Astrocyte (in vitro differentiated cells and primary cell): ENCODE data around the gene APP. TPM values are rescaled to one million over a fixed set of nuclear protein-coding genes. Genes with fewer than 3 reads are reported as not detected.

Experiments used
- DNase-seq: peaks from one replicate; pipeline ENCODE4 v3.0.0-alpha.2; 2010; ENCODE audit warnings: low read depth
- FAIRE-seq: peaks from 2 replicates; lab custom pipeline; 2011; peaks lifted over from hg19 to GRCh38; lab: Jason Lieb, UNC
- H2AFZ ChIP-seq: 2 replicates; pipeline ENCODE4 v1.6.0; 2012; ENCODE audit warnings: low read depth, low read length, inconsistent platforms
- H3K27ac ChIP-seq: 2 replicates; pipeline ENCODE4 v1.5.1; 2011; ENCODE audit warnings: low read depth, low read length, inconsistent platforms
- H3K27me3 ChIP-seq: 2 replicates; pipeline ENCODE4 v1.6.0; 2011; ENCODE audit warnings: low read length, inconsistent platforms; ENCODE audit not compliant: insufficient read depth
- H3K36me3 ChIP-seq: 2 replicates; pipeline ENCODE4 v1.5.1; 2011; ENCODE audit warnings: low read length, inconsistent platforms; ENCODE audit not compliant: insufficient read depth
- H3K4me1 ChIP-seq: 2 replicates; pipeline ENCODE4 v1.5.1; 2011; ENCODE audit warnings: low read length, inconsistent platforms; ENCODE audit not compliant: insufficient read depth
- H3K4me2 ChIP-seq: 2 replicates; pipeline ENCODE4 v1.6.0; 2012; ENCODE audit warnings: low read length, inconsistent platforms
- H3K4me3 ChIP-seq: 2 replicates; pipeline ENCODE4 v1.5.1; 2011; ENCODE audit warnings: low read depth, mild to moderate bottlenecking, low read length, inconsistent platforms; ENCODE audit not compliant: insufficient read depth
- H3K79me2 ChIP-seq: 2 replicates; pipeline ENCODE4 v1.6.0; 2012; ENCODE audit warnings: mild to moderate bottlenecking, low read length, inconsistent platforms; ENCODE audit not compliant: insufficient read depth
- H3K9ac ChIP-seq: 2 replicates; pipeline ENCODE4 v1.6.0; 2012; ENCODE audit warnings: mild to moderate bottlenecking, low read length, inconsistent platforms
- H3K9me3 ChIP-seq: 2 replicates; pipeline ENCODE4 v1.5.1; 2012; ENCODE audit warnings: low read depth, mild to moderate bottlenecking, low read length, inconsistent platforms; ENCODE audit not compliant: insufficient read depth
- H4K20me1 ChIP-seq: 2 replicates; pipeline ENCODE4 v1.6.0; 2012; ENCODE audit warnings: low read length, inconsistent platforms; ENCODE audit not compliant: insufficient read depth
- H3K27ac Mint-ChIP-seq: one replicate; pipeline ENCODE4 v1.8.0; 2021; ENCODE audit warnings: mild to moderate bottlenecking, mixed read lengths; ENCODE audit not compliant: unreplicated experiment
- H3K27me3 Mint-ChIP-seq: one replicate; pipeline ENCODE4 v1.8.0; 2021; ENCODE audit warnings: low read depth, mixed read lengths; ENCODE audit not compliant: unreplicated experiment
- H3K36me3 Mint-ChIP-seq: one replicate; pipeline ENCODE4 v1.8.0; 2021; ENCODE audit warnings: low read depth, mixed read lengths; ENCODE audit not compliant: unreplicated experiment
- H3K4me1 Mint-ChIP-seq: one replicate; pipeline ENCODE4 v1.8.0; 2021; ENCODE audit warnings: low read depth, mixed read lengths; ENCODE audit not compliant: unreplicated experiment
- H3K4me3 Mint-ChIP-seq: one replicate; pipeline ENCODE4 v1.8.0; 2021; ENCODE audit warnings: mild to moderate bottlenecking, moderate library complexity, mixed read lengths; ENCODE audit not compliant: unreplicated experiment
- H3K9me3 Mint-ChIP-seq: one replicate; pipeline ENCODE4 v1.8.0; 2021; ENCODE audit warnings: mild to moderate bottlenecking, mixed read lengths; ENCODE audit not compliant: unreplicated experiment
- CTCF ChIP-seq: IDR thresholded peaks from 2 replicates; pipeline ENCODE4 v1.5.1; 2011; ENCODE audit warnings: low read depth, mild to moderate bottlenecking, inconsistent platforms, low read length, moderate library complexity; ENCODE audit not compliant: insufficient read depth
- EZH2 ChIP-seq: IDR thresholded peaks from 2 replicates; pipeline ENCODE4 v1.6.1; 2012; ENCODE audit warnings: mild to moderate bottlenecking, low read length, inconsistent platforms; ENCODE audit not compliant: insufficient read depth
- total RNA-seq: library from RNA; stranded (reverse); gene quantifications from 2 replicates; pipeline ENCODE4 v1.2.1, GENCODE V29; 2021

The APP gene
- total RNA-seq, 1 donor from 2014 or later = 823 TPM

GRCh38 chr21:26130249-26130881 lies 40.2 kb downstream of the APP start:
- no peaks in the 10 kb centered on the region for H3K9me3 ChIP-seq

GRCh38 chr21:26127918-26128317 lies 42.7 kb downstream of the APP start:
- Histone ChIP-seq H3K4me1 (peaks cover 31% of the 10 kb centered on the region), H3K4me3 (no peak overlapping the region), H3K79me2 (peaks cover 73% of the 10 kb centered on the region), H3K27ac (peak overlapping the region; percentile 11), H2AFZ (no peak overlapping the region), H3K9ac (no peak overlapping the region), H4K20me1 (peaks cover 69% of the 10 kb centered on the region), H3K9me3 (no peaks in the 10 kb centered on the region), H3K36me3 (no peaks in the 10 kb centered on the region), H3K27me3 (no peaks in the 10 kb centered on the region), H3K4me2 (peak overlapping the region; percentile 69)
- Mint-ChIP-seq H3K4me3 (no peak overlapping the region), H3K4me1 (peaks cover 48% of the 10 kb centered on the region), H3K36me3 (peaks cover 5% of the 10 kb centered on the region), H3K27ac (peak overlapping the region; percentile 56), H3K27me3 (no peaks in the 10 kb centered on the region), H3K9me3 (no peaks in the 10 kb centered on the region)
- no peak for TF ChIP-seq EZH2
- TF ChIP-seq CTCF = no peak
- FAIRE-seq (peak; percentile 82), DNase-seq (peak; percentile 55)

More at GRCh38 chr21:26130249-26130881, 40.2 kb downstream of the APP start:
- Mint-ChIP-seq H3K4me1 (peaks cover 32% of the 10 kb centered on the region), H3K4me3 (no peak overlapping the region), H3K36me3 (peaks cover 9% of the 10 kb centered on the region), H3K9me3 (no peaks in the 10 kb centered on the region), H3K27me3 (no peaks in the 10 kb centered on the region), H3K27ac (no peak overlapping the region)
- Histone ChIP-seq H3K27ac (no peak overlapping the region), H3K4me2 (no peak overlapping the region), H2AFZ (no peak overlapping the region), H3K27me3 (no peaks in the 10 kb centered on the region), H3K36me3 (no peaks in the 10 kb centered on the region), H3K4me3 (no peak overlapping the region), H3K9ac (no peak overlapping the region), H3K4me1 (peaks cover 17% of the 10 kb centered on the region), H3K79me2 (peaks cover 82% of the 10 kb centered on the region), H4K20me1 (peaks cover 69% of the 10 kb centered on the region)
- peak; percentile 69 for FAIRE-seq
- DNase-seq = peak; percentile 82
- no peak for TF ChIP-seq CTCF
- TF ChIP-seq EZH2 = no peak

GRCh38 chr21:26127073-26127814 lies 43.3 kb downstream of the APP start:
- Histone ChIP-seq H2AFZ (no peak overlapping the region), H3K27me3 (no peaks in the 10 kb centered on the region), H4K20me1 (peaks cover 67% of the 10 kb centered on the region), H3K4me2 (peak overlapping the region; percentile 69), H3K27ac (peak overlapping the region; percentile 11), H3K4me1 (peaks cover 31% of the 10 kb centered on the region), H3K9me3 (no peaks in the 10 kb centered on the region), H3K36me3 (no peaks in the 10 kb centered on the region), H3K79me2 (peaks cover 71% of the 10 kb centered on the region), H3K9ac (no peak overlapping the region), H3K4me3 (no peak overlapping the region)
- no peak for FAIRE-seq
- TF ChIP-seq CTCF = no peak
- no peak for TF ChIP-seq EZH2
- Mint-ChIP-seq H3K4me1 (peaks cover 51% of the 10 kb centered on the region), H3K27me3 (no peaks in the 10 kb centered on the region), H3K36me3 (peaks cover 5% of the 10 kb centered on the region), H3K27ac (peak overlapping the region; percentile 56), H3K4me3 (no peak overlapping the region), H3K9me3 (no peaks in the 10 kb centered on the region)
- no peak for DNase-seq
